Right hindlimb (tissue), 1 donor: ENCODE measurements around the gene SCARF1.
A peak's percentile ranks its signal among the peaks of the same experiment; 100 is the strongest.

Source experiments
- DNase-seq: peaks from one replicate; pipeline ENCODE4 v3.0.0-alpha.2; 2018

SCARF1 gene

GRCh38 chr17:1592751-1593629 lies 52.5 kb downstream of the SCARF1 start:
- peak; percentile 51 for DNase-seq

- no peak for DNase-seq
Observed at GRCh38 chr17:1591474-1592090, 54.0 kb downstream of the SCARF1 start.

GRCh38 chr17:1590747-1591473 lies 54.6 kb downstream of the SCARF1 start:
- no peak for DNase-seq

- DNase-seq = no peak
Observed at GRCh38 chr17:1590029-1590746, 55.3 kb downstream of the SCARF1 start.

GRCh38 chr17:1588821-1589585 lies 56.5 kb downstream of the SCARF1 start:
- DNase-seq = no peak

GRCh38 chr17:1584167-1584566 lies 61.4 kb downstream of the SCARF1 start:
- DNase-seq = no peak
